Lower leg skin (tissue), 3 donors: ENCODE results near the gene AP1S1.

Experiments used
- CTCF ChIP-seq, 3 donors: fragments of 450-650 bp; IDR thresholded peaks; one replicate each; pipeline ENCODE4 v1.5.1; 2016; ENCODE audit warnings: antibody characterized with exemption in 3 of 3, mild to moderate bottlenecking in 3 of 3, moderate library complexity in 2 of 3
- POLR2A ChIP-seq, 2 donors: fragments of 450-650 bp; IDR thresholded peaks; one replicate each; pipeline ENCODE4 v1.6.1; 2016 to 2017; ENCODE audit warnings: antibody characterized with exemption in 2 of 2, mild to moderate bottlenecking in 1 of 2, moderate library complexity in 1 of 2

GRCh38 chr7:101115215-101115614 is 39.1 kb upstream of the AP1S1 start:
- TF ChIP-seq POLR2A (IDR thresholded peaks at IDR 0.05) = no peak
- TF ChIP-seq CTCF (IDR thresholded peaks at IDR 0.05) = no peak
